ENCODE data around the gene QRICH1. TPM values are rescaled to one million over a fixed set of nuclear protein-coding genes. Genes with fewer than 3 reads are reported as not detected.

The QRICH1 gene
- total and polyA plus RNA-seq, 2 of the 13 experiments (the other 11 are each of a cell fraction or from before 2014, with no cell fraction given) = 52.6 to 102 TPM

GRCh38 chr3:49017971-49018706 is 75.7 kb downstream of the QRICH1 start, which contains the start of gene DALRD3 (continued):
- TF ChIP-seq, protein P1, sequence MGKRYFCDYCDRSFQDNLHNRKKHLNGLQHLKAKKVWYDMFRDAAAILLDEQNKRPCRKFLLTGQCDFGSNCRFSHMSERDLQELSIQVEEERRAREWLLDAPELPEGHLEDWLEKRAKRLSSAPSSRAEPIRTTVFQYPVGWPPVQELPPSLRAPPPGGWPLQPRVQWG (CRISPR knock-in tag; IDR thresholded peaks at IDR 0.05; ENCODE audit: borderline replicate concordance, low read depth) = no peak
- TF ChIP-seq ARNT (IDR thresholded peaks at IDR 0.05) (no peak), ZNF737 (CRISPR knock-in tag; IDR thresholded peaks at IDR 0.05; ENCODE audit: borderline replicate concordance) (no peak), YY1 (IDR thresholded peaks at IDR 0.05; ENCODE audit: insufficient read depth, insufficient replicate concordance, low read depth, low read length) (peak; percentile 59), FOSL1 (CRISPR knock-in tag; IDR thresholded peaks at IDR 0.05; ENCODE audit: borderline replicate concordance) (no peak), THRA (CRISPR knock-in tag; IDR thresholded peaks at IDR 0.05; ENCODE audit: borderline replicate concordance) (no peak), ZFP36 (IDR thresholded peaks at IDR 0.05; ENCODE audit: borderline replicate concordance, low read depth, low read length, partially characterized antibody) (no peak), ZHX2 (IDR thresholded peaks at IDR 0.05; ENCODE audit: low read depth) (no peak), ZHX2 (CRISPR knock-in tag; IDR thresholded peaks at IDR 0.05; ENCODE audit: borderline replicate concordance) (peak; percentile 30; the same call in 1 of the 2 replicates), ZSCAN9 (CRISPR knock-in tag; IDR thresholded peaks at IDR 0.05; ENCODE audit: borderline replicate concordance) (0 out of 2 replicates have a peak, but pooled peaks have one; percentile 37), ETV5 (CRISPR knock-in tag; IDR thresholded peaks at IDR 0.05; ENCODE audit: borderline replicate concordance) (peak; percentile 64; the same call in 1 of the 2 replicates), MLXIP (CRISPR knock-in tag; IDR thresholded peaks at IDR 0.05; ENCODE audit: borderline replicate concordance) (no peak)
- TF ChIP-seq, protein P2, sequence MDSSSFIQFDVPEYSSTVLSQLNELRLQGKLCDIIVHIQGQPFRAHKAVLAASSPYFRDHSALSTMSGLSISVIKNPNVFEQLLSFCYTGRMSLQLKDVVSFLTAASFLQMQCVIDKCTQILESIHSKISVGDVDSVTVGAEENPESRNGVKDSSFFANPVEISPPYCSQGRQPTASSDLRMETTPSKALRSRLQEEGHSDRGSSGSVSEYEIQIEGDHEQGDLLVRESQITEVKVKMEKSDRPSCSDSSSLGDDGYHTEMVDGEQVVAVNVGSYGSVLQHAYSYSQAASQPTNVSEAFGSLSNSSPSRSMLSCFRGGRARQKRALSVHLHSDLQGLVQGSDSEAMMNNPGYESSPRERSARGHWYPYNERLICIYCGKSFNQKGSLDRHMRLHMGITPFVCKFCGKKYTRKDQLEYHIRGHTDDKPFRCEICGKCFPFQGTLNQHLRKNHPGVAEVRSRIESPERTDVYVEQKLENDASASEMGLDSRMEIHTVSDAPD (CRISPR knock-in tag; IDR thresholded peaks at IDR 0.05) = no peak; the same call in 1 of the 2 replicates

All from HepG2 (cell line).